Progenitor cell of endocrine pancreas (in vitro differentiated cells): ENCODE measurements around the gene DNAAF9. TPM values are rescaled to one million over a fixed set of nuclear protein-coding genes. Genes with fewer than 3 reads are reported as not detected.

Experiments used
- DNase-seq: peaks from one replicate; pipeline ENCODE4 v3.0.0; 2021; ENCODE audit warnings: low spot score; ENCODE audit not compliant: unreplicated experiment
- H3K27ac Mint-ChIP-seq: 2 replicates; pipeline ENCODE4 v1.8.0; 2021; ENCODE audit warnings: mild to moderate bottlenecking, moderate library complexity, mixed read lengths
- H3K27me3 Mint-ChIP-seq: 2 replicates; pipeline ENCODE4 v1.8.0; 2021; ENCODE audit warnings: mixed read lengths
- H3K36me3 Mint-ChIP-seq: 2 replicates; pipeline ENCODE4 v1.8.0; 2022; ENCODE audit warnings: mixed read lengths; ENCODE audit not compliant: insufficient read depth
- H3K4me1 Mint-ChIP-seq: 2 replicates; pipeline ENCODE4 v1.8.0; 2021; ENCODE audit warnings: low read depth, mixed read lengths
- H3K4me3 Mint-ChIP-seq: 2 replicates; pipeline ENCODE4 v1.8.0; 2021; ENCODE audit warnings: low read depth, mild to moderate bottlenecking, moderate library complexity, mixed read lengths
- H3K9me3 Mint-ChIP-seq: 2 replicates; pipeline ENCODE4 v1.8.0; 2021; ENCODE audit warnings: low read depth, mixed read lengths
- CTCF ChIP-seq: fragments of 200-600 bp; sonication (generic); IDR thresholded peaks from one replicate; pipeline ENCODE4 v1.5.0; 2021; ENCODE audit warnings: antibody characterized with exemption, mild to moderate bottlenecking; ENCODE audit not compliant: unreplicated experiment
- total RNA-seq: library from RNA; stranded (reverse); gene quantifications from 2 replicates; pipeline ENCODE4 v1.2.1, GENCODE V29; 2021

Gene DNAAF9
- total RNA-seq, 1 donor from 2014 or later: 29.9 TPM

- Mint-ChIP-seq H3K9me3 (peaks cover 19% of the 10 kb centered on the region), H3K27ac (peak overlapping the region; percentile 91), H3K36me3 (peaks cover 16% of the 10 kb centered on the region), H3K4me3 (no peak overlapping the region), H3K27me3 (no peaks in the 10 kb centered on the region), H3K4me1 (peaks cover 11% of the 10 kb centered on the region)
- TF ChIP-seq CTCF: no peak
- no peak for DNase-seq
These were observed 16.6 kb downstream of the DNAAF9 start for GRCh38 chr20:3390759-3391425.

- no peak for DNase-seq
- TF ChIP-seq CTCF: no peak
- H3K36me3 Mint-ChIP-seq: peaks cover 29% of the 10 kb centered on the region
- no peaks in the 10 kb centered on the region for H3K27me3 Mint-ChIP-seq
- H3K9me3 Mint-ChIP-seq: peaks cover 16% of the 10 kb centered on the region
- H3K4me1 Mint-ChIP-seq: peaks cover 11% of the 10 kb centered on the region
- no peak overlapping the region for H3K27ac Mint-ChIP-seq
- H3K4me3 Mint-ChIP-seq: no peak overlapping the region
These were observed 23.5 kb downstream of the DNAAF9 start for GRCh38 chr20:3383878-3384495.

- no peak for DNase-seq
- TF ChIP-seq CTCF: no peak
- no peak overlapping the region for H3K27ac Mint-ChIP-seq
- H3K4me1 Mint-ChIP-seq: peaks cover 11% of the 10 kb centered on the region
- no peaks in the 10 kb centered on the region for H3K27me3 Mint-ChIP-seq
- H3K9me3 Mint-ChIP-seq: peaks cover 12% of the 10 kb centered on the region
- H3K36me3 Mint-ChIP-seq: peaks cover 31% of the 10 kb centered on the region
- H3K4me3 Mint-ChIP-seq: no peak overlapping the region
These were observed 24.6 kb downstream of the DNAAF9 start for GRCh38 chr20:3382836-3383235.

- peaks cover 36% of the 10 kb centered on the region for H3K36me3 Mint-ChIP-seq
- H3K4me3 Mint-ChIP-seq: no peak overlapping the region
- no peaks in the 10 kb centered on the region for H3K27me3 Mint-ChIP-seq
- H3K4me1 Mint-ChIP-seq: peaks cover 11% of the 10 kb centered on the region
- H3K9me3 Mint-ChIP-seq: no peaks in the 10 kb centered on the region
- TF ChIP-seq CTCF: no peak
- H3K27ac Mint-ChIP-seq: no peak overlapping the region
- no peak for DNase-seq
These were observed 27.0 kb downstream of the DNAAF9 start for GRCh38 chr20:3380228-3381070.

GRCh38 chr20:3378138-3378537 is 29.3 kb downstream of the DNAAF9 start:
- Mint-ChIP-seq H3K9me3 (no peaks in the 10 kb centered on the region), H3K27me3 (no peaks in the 10 kb centered on the region), H3K4me1 (peaks cover 11% of the 10 kb centered on the region), H3K4me3 (no peak overlapping the region), H3K27ac (no peak overlapping the region), H3K36me3 (peaks cover 38% of the 10 kb centered on the region)
- no peak for DNase-seq
- TF ChIP-seq CTCF: no peak
